Cortex of kidney (tissue), 1 donor: ENCODE measurements around the gene ADNP2.

Experiments used
- DNase-seq: peaks from one replicate; lab custom pipeline; 2025; lab: John Stamatoyannopoulos, UW

ADNP2 gene

GRCh38 chr18:80105369-80106167 lies 3.5 kb upstream of the ADNP2 start:
- DNase-seq = no peak

- DNase-seq = no peak
Observed at GRCh38 chr18:80106482-80107051, 2.5 kb upstream of the ADNP2 start.

- no peak for DNase-seq
Observed at GRCh38 chr18:80107426-80107825, 1.6 kb upstream of the ADNP2 start.

- DNase-seq = no peak
Observed at GRCh38 chr18:80108121-80108536, 933 bp upstream of the ADNP2 start.

GRCh38 chr18:80109676-80110078 lies 615 bp downstream of the ADNP2 start:
- DNase-seq = no peak

GRCh38 chr18:80112624-80113248 lies 3.7 kb downstream of the ADNP2 start:
- no peak for DNase-seq

- DNase-seq = no peak
Observed at GRCh38 chr18:80115035-80115434, 6.0 kb downstream of the ADNP2 start.

- DNase-seq = no peak
Observed at GRCh38 chr18:80119111-80119510, 10.0 kb downstream of the ADNP2 start.

- DNase-seq = no peak
Observed at GRCh38 chr18:80120932-80121331, 11.9 kb downstream of the ADNP2 start.

- DNase-seq = no peak
Observed at GRCh38 chr18:80124131-80124530, 15.1 kb downstream of the ADNP2 start.

- no peak for DNase-seq
Observed at GRCh38 chr18:80126797-80127196, 17.7 kb downstream of the ADNP2 start.

GRCh38 chr18:80127635-80128034 lies 18.6 kb downstream of the ADNP2 start:
- no peak for DNase-seq

GRCh38 chr18:80129672-80130367 lies 20.8 kb downstream of the ADNP2 start:
- no peak for DNase-seq

- DNase-seq = no peak
Observed at GRCh38 chr18:80130555-80130954, 21.5 kb downstream of the ADNP2 start.

GRCh38 chr18:80132180-80132812 lies 23.2 kb downstream of the ADNP2 start:
- no peak for DNase-seq

- no peak for DNase-seq
Observed at GRCh38 chr18:80133124-80133523, 24.1 kb downstream of the ADNP2 start.

- no peak for DNase-seq
Observed at GRCh38 chr18:80135136-80135535, 26.1 kb downstream of the ADNP2 start.

GRCh38 chr18:80136679-80137078 lies 27.6 kb downstream of the ADNP2 start:
- no peak for DNase-seq

GRCh38 chr18:80137137-80137536 lies 28.1 kb downstream of the ADNP2 start:
- DNase-seq = no peak

GRCh38 chr18:80137976-80138375 lies 28.9 kb downstream of the ADNP2 start:
- DNase-seq = no peak

GRCh38 chr18:80140455-80140985 lies 31.5 kb downstream of the ADNP2 start:
- no peak for DNase-seq

- no peak for DNase-seq
Observed at GRCh38 chr18:80143881-80144280, 34.8 kb downstream of the ADNP2 start.
